PC-3 (cell line): ENCODE measurements around the gene FGF12. TPM values are rescaled to one million over a fixed set of nuclear protein-coding genes. Genes with fewer than 3 reads are reported as not detected.

Experiments
- ATAC-seq: fragments of 200-7000 bp; cut with Tn5 transposase; 2 replicates; pipeline ENCODE4 v1.9.1; 2020; ENCODE audit warnings: mild to moderate bottlenecking, moderate library complexity
- BruUV-seq: library from RNA; stranded (reverse); fragments of 400-500 nt; replicated peaks from 2 replicates; lab custom pipeline; 2021; lab: Mats Ljungman, UMichigan
- CTCF ChIA-PET: fragments of 300-600 bp; sonication (Branson Sonifier 250); formaldehyde crosslinking; loops from one replicate; lab custom pipeline; 2022; ENCODE audit warnings: antibody characterized with exemption; lab: Charles Lee
- POLR2A ChIA-PET: fragments of 300-600 bp; sonication (Branson Sonifier 250); formaldehyde crosslinking; loops from one replicate; lab custom pipeline; 2022; ENCODE audit warnings: antibody characterized with exemption; ENCODE audit not compliant: unreplicated experiment; lab: Charles Lee
- DNase-seq: peaks from one replicate; pipeline ENCODE4 v3.0.0-alpha.2; 2015
- H2AFZ ChIP-seq: fragments of 300-600 bp; sonication (generic); 2 replicates; pipeline ENCODE4 v1.6.0; 2016; ENCODE audit warnings: antibody characterized with exemption, low read length
- H3F3A ChIP-seq: fragments of 300-600 bp; sonication (generic); one replicate; pipeline ENCODE4 v1.6.0; 2017; ENCODE audit warnings: antibody characterized with exemption, low read length, control low read depth, mild to moderate bottlenecking; ENCODE audit not compliant: unreplicated experiment
- H3K27ac ChIP-seq: fragments of 300-600 bp; sonication (generic); 2 replicates; pipeline ENCODE4 v1.5.1; 2016; ENCODE audit warnings: mild to moderate bottlenecking, low read length
- H3K27me3 ChIP-seq: fragments of 300-600 bp; sonication (generic); 2 replicates; pipeline ENCODE4 v1.6.1; 2016; ENCODE audit warnings: low read length, mixed read lengths
- H3K36me3 ChIP-seq: fragments of 300-600 bp; sonication (generic); 2 replicates; pipeline ENCODE4 v1.6.1; 2016; ENCODE audit warnings: low read depth, mixed run types, low read length, mixed read lengths
- H3K4me1 ChIP-seq: fragments of 300-600 bp; sonication (generic); 2 replicates; pipeline ENCODE4 v1.5.1; 2016; ENCODE audit warnings: low read length; ENCODE audit not compliant: insufficient read depth
- H3K4me2 ChIP-seq: fragments of 300-600 bp; sonication (generic); 2 replicates; pipeline ENCODE4 v1.6.0; 2016; ENCODE audit warnings: low read length
- H3K4me3 ChIP-seq: fragments of 300-600 bp; sonication (generic); 2 replicates; pipeline ENCODE4 v1.5.1; 2016; ENCODE audit warnings: mild to moderate bottlenecking, low read length, mixed read lengths
- H3K79me2 ChIP-seq: fragments of 300-600 bp; sonication (generic); 2 replicates; pipeline ENCODE4 v1.6.1; 2017; ENCODE audit warnings: low read length, mixed read lengths
- H3K9ac ChIP-seq: fragments of 300-600 bp; sonication (generic); 2 replicates; pipeline ENCODE4 v1.6.0; 2016; ENCODE audit warnings: mild to moderate bottlenecking, low read length
- H3K9me2 ChIP-seq: fragments of 300-600 bp; sonication (generic); replicated peaks from 2 replicates; pipeline ENCODE4 v1.6.1; 2016; ENCODE audit warnings: mixed run types, low read length, mixed read lengths
- H3K9me3 ChIP-seq: fragments of 300-600 bp; sonication (generic); 2 replicates; pipeline ENCODE4 v1.6.1; 2016; ENCODE audit warnings: low read length, mixed read lengths
- H4K20me1 ChIP-seq: fragments of 300-600 bp; sonication (generic); 2 replicates; pipeline ENCODE4 v1.6.1; 2016; ENCODE audit warnings: low read length, mixed read lengths
- EZH2 ChIP-seq: fragments of 300-600 bp; sonication (generic); IDR thresholded peaks from one replicate; pipeline ENCODE4 v1.6.1; 2017; ENCODE audit warnings: antibody characterized with exemption, mild to moderate bottlenecking, low read length; ENCODE audit not compliant: unreplicated experiment
- EZH2phosphoT487 ChIP-seq: fragments of 300-600 bp; sonication (generic); IDR thresholded peaks from 2 replicates; pipeline ENCODE4 v1.6.1; 2018; ENCODE audit warnings: mild to moderate bottlenecking, antibody characterized with exemption, low read length, borderline replicate concordance
- intact Hi-C: fragments of 100-400 bp; cut with micrococcal nuclease; formaldehyde crosslinking; loops from 2 replicates; pipeline ENCODE4 v1.9.0; 2023
- total RNA-seq: library from RNA; depleted of rRNA; stranded (reverse); fragments of >200 nt; gene quantifications from 2 replicates; pipeline ENCODE4 v1.2.3, GENCODE V29; 2014
- TF ChIP-seq, protein P1 (sequence below): fragments of 300-600 bp; sonication (generic); conservative IDR thresholded peaks from 2 replicates; pipeline ENCODE4 v1.5.1; 2017; ENCODE audit warnings: antibody characterized with exemption, low read depth, mild to moderate bottlenecking, low read length

The FGF12 gene
- total RNA-seq, 1 experiment from 2014 or later: not detected

DNA sequence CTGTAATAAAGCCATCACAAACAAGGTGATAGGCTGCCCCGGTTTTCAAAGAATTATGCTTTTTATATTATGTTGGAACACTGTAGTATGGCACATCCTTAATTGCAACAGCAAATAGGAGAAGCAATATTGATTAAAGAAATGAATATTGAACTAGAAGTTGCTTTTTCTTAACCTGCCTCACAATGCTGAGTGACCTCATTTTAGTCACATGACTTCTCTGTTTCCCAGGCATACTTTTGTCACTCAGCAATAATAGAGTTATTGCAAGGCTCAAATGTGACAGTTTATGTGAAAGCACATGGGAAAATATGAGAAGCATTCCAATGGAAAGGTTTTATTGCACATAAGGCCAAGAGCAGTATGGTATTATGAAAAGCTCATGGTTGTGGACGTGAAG lies 400.7 kb downstream of the FGF12 start:
- Histone ChIP-seq H3K4me3 (no peak overlapping the region), H3K4me1 (no peaks in the 10 kb centered on the region), H4K20me1 (no peaks in the 10 kb centered on the region), H3K36me3 (no peaks in the 10 kb centered on the region), H3K9me2 (no peaks in the 10 kb centered on the region), H3K4me2 (no peak overlapping the region), H3K27ac (no peak overlapping the region), H3K9ac (no peak overlapping the region), H3K79me2 (no peaks in the 10 kb centered on the region), H3K9me3 (no peaks in the 10 kb centered on the region), H2AFZ (no peak overlapping the region), H3F3A (no peaks in the 10 kb centered on the region), H3K27me3 (peaks cover 11% of the 10 kb centered on the region; the same call in 1 of the 2 replicates)
- TF ChIP-seq, protein P1, sequence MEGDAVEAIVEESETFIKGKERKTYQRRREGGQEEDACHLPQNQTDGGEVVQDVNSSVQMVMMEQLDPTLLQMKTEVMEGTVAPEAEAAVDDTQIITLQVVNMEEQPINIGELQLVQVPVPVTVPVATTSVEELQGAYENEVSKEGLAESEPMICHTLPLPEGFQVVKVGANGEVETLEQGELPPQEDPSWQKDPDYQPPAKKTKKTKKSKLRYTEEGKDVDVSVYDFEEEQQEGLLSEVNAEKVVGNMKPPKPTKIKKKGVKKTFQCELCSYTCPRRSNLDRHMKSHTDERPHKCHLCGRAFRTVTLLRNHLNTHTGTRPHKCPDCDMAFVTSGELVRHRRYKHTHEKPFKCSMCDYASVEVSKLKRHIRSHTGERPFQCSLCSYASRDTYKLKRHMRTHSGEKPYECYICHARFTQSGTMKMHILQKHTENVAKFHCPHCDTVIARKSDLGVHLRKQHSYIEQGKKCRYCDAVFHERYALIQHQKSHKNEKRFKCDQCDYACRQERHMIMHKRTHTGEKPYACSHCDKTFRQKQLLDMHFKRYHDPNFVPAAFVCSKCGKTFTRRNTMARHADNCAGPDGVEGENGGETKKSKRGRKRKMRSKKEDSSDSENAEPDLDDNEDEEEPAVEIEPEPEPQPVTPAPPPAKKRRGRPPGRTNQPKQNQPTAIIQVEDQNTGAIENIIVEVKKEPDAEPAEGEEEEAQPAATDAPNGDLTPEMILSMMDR: no peak
- no peak for TF ChIP-seq EZH2
- no peak for TF ChIP-seq EZH2phosphoT487
- intact Hi-C loops: no loop called here
- no TSS peak for BruUV-seq
- ChIA-PET CTCF (no interaction called here), POLR2A (interaction anchor here (0.8 kb wide), 1 partner anchor 65 kb away, joined by 9 read pairs; no protein-coding TSS in a partner anchor)
- no peak for DNase-seq
- ATAC-seq: no peak

- Histone ChIP-seq H3K4me3 (no peak overlapping the region), H4K20me1 (no peaks in the 10 kb centered on the region), H3K36me3 (no peaks in the 10 kb centered on the region), H3K27me3 (no peaks in the 10 kb centered on the region), H3K4me1 (no peaks in the 10 kb centered on the region), H3K4me2 (no peak overlapping the region), H3F3A (no peaks in the 10 kb centered on the region), H2AFZ (no peak overlapping the region), H3K9ac (no peak overlapping the region), H3K79me2 (no peaks in the 10 kb centered on the region), H3K9me3 (no peaks in the 10 kb centered on the region), H3K27ac (no peak overlapping the region), H3K9me2 (no peaks in the 10 kb centered on the region)
- intact Hi-C loops: no loop called here
- POLR2A ChIA-PET: no interaction called here
- TF ChIP-seq EZH2phosphoT487 (no peak), EZH2 (no peak)
- TF ChIP-seq, protein P1: no peak
- no TSS peak for BruUV-seq
- ATAC-seq (no peak), DNase-seq (no peak)
- CTCF ChIA-PET: no interaction called here
These were observed 409.8 kb downstream of the FGF12 start for GRCh38 chr3:192317564-192317963.

DNA sequence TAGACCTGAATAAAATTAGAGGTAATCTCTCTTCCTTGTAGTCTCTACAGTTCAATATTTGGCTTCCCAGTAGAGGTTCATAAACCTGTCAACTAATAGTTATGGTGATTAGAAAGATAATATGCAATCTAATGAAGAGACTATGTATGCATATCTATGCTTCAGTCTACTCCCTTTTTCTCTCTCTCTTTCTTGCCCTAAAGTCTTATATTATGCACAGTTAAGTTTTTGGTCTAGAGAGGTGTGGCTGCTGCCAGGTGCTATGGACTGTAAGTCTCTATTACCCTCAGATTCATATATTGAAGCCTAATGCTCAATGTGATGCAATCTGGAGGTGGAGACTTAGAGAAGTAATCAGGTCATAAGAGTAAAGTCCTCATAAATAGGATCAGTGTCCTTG lies 413.7 kb downstream of the FGF12 start:
- BruUV-seq: no TSS peak
- intact Hi-C loops: no loop called here
- no peaks in the 10 kb centered on the region for H4K20me1 ChIP-seq
- H3K4me3 ChIP-seq: no peak overlapping the region
- H3K9ac ChIP-seq: no peak overlapping the region
- H3K4me2 ChIP-seq: no peak overlapping the region
- no peaks in the 10 kb centered on the region for H3K9me3 ChIP-seq
- no peaks in the 10 kb centered on the region for H3K4me1 ChIP-seq
- no peaks in the 10 kb centered on the region for H3K36me3 ChIP-seq
- ChIA-PET CTCF (no interaction called here), POLR2A (no interaction called here)
- H3K9me2 ChIP-seq: no peaks in the 10 kb centered on the region
- ATAC-seq (no peak), DNase-seq (no peak)
- H3K79me2 ChIP-seq: no peaks in the 10 kb centered on the region
- H3K27ac ChIP-seq: no peak overlapping the region
- TF ChIP-seq EZH2 (no peak), EZH2phosphoT487 (no peak)
- TF ChIP-seq, protein P1: no peak
- peaks cover 5% of the 10 kb centered on the region; the same call in 1 of the 2 replicates for H3K27me3 ChIP-seq
- no peak overlapping the region for H2AFZ ChIP-seq
- H3F3A ChIP-seq: no peaks in the 10 kb centered on the region
